GM12878 (cell line): ENCODE results near the gene IRGC. TPM values are rescaled to one million over a fixed set of nuclear protein-coding genes. Genes with fewer than 3 reads are reported as not detected.

Source experiments
- BCL3 ChIP-seq: IDR thresholded peaks from 2 replicates; pipeline ENCODE4 v1.6.1; 2011; ENCODE audit warnings: borderline replicate concordance, low read depth, mild to moderate bottlenecking, moderate library complexity, low read length; ENCODE audit not compliant: insufficient read depth, poor library complexity, severe bottlenecking
- CBFB ChIP-seq: IDR thresholded peaks from 2 replicates; pipeline ENCODE4 v1.6.1; 2016; ENCODE audit warnings: antibody characterized with exemption, low read depth
- CHD4 ChIP-seq: fragments of 200-600 bp; sonication (generic); IDR thresholded peaks from 2 replicates; pipeline ENCODE4 v1.6.1; 2016; ENCODE audit warnings: mild to moderate bottlenecking
- ESRRA ChIP-seq: IDR thresholded peaks from 2 replicates; pipeline ENCODE4 v1.6.1; 2012; ENCODE audit warnings: mild to moderate bottlenecking, low read length, improper control_type of control experiment
- MYC ChIP-seq: IDR thresholded peaks from 2 replicates; pipeline ENCODE4 v1.6.1; 2011; ENCODE audit warnings: mild to moderate bottlenecking, low read length, moderate library complexity, inconsistent platforms; ENCODE audit not compliant: insufficient read depth, insufficient replicate concordance, insufficient read length, severe bottlenecking
- NFYA ChIP-seq: IDR thresholded peaks from 2 replicates; pipeline ENCODE4 v1.6.1; 2011; ENCODE audit warnings: low read depth, mild to moderate bottlenecking, low read length, improper control_type of control experiment, borderline replicate concordance
- NR2C2 ChIP-seq: IDR thresholded peaks from 2 replicates; pipeline ENCODE4 v1.6.1; 2011; ENCODE audit warnings: borderline replicate concordance, low read depth; ENCODE audit not compliant: control insufficient read depth, insufficient read length
- RUNX3 ChIP-seq: IDR thresholded peaks from 2 replicates; pipeline ENCODE4 v1.6.1; 2012; ENCODE audit warnings: low read length, inconsistent platforms
- SREBF2 ChIP-seq: IDR thresholded peaks from 2 replicates; pipeline ENCODE4 v1.6.1; 2012; ENCODE audit warnings: mild to moderate bottlenecking, low read length
- TAF1 ChIP-seq: IDR thresholded peaks from 2 replicates; pipeline ENCODE4 v1.6.1; 2011; ENCODE audit warnings: mild to moderate bottlenecking, low read depth, low read length, borderline replicate concordance
- TBL1XR1 ChIP-seq: IDR thresholded peaks from 2 replicates; pipeline ENCODE4 v1.6.1; 2012; ENCODE audit warnings: low read depth, low read length, improper control_type of control experiment
- WRNIP1 ChIP-seq: IDR thresholded peaks from 2 replicates; pipeline ENCODE4 v1.6.1; 2011; ENCODE audit warnings: low read depth, low read length, improper control_type of control experiment, borderline replicate concordance
- ZBTB11 ChIP-seq: fragments of 450-650 bp; formaldehyde crosslinking; IDR thresholded peaks from 2 replicates; pipeline ENCODE4 v1.5.0; 2022; ENCODE audit warnings: mild to moderate bottlenecking, missing genetic modification characterization
- ZNF207 ChIP-seq: fragments of 450-650 bp; IDR thresholded peaks from 2 replicates; pipeline ENCODE4 v1.6.1; 2014; ENCODE audit warnings: antibody characterized with exemption, mild to moderate bottlenecking, borderline replicate concordance
- ZNF217 ChIP-seq: fragments of 450-650 bp; IDR thresholded peaks from 2 replicates; pipeline ENCODE4 v1.6.1; 2017; ENCODE audit warnings: antibody characterized with exemption, mild to moderate bottlenecking
- polyA plus RNA-seq, 11 experiments: library from polyadenylated mRNA; depleted of rRNA in 4 of 11; unstranded in 6 of 11; stranded (reverse) in 5 of 11; fragments of >200 nt; fragmentation: Nextera tagmentation in 4 of 11; fragmentation: Illumina TruSeq in 1 of 11; extraction: Ambion mirVana in 4 of 11; extraction: Trizol in 1 of 11; gene quantifications; 1 replicate in 1 of 11; 2 replicates in 10 of 11; pipeline versions ENCODE4 v1.2.1 to v1.2.3, GENCODE V29; 2011 to 2016; ENCODE audit warnings: inconsistent platforms in 2 of 11, missing spikeins in 2 of 11, low read depth in 1 of 11
- total RNA-seq, 4 experiments: library from RNA; depleted of rRNA in 3 of 4; stranded (reverse); fragments of >200 nt in 3 of 4; fragmentation: Illumina TruSeq in 1 of 4; extraction: Trizol in 1 of 4; gene quantifications; 2 replicates each; pipeline versions ENCODE4 v1.2.1 to v1.2.3, GENCODE V29; 2013 to 2021
- TF ChIP-seq, protein P1 (sequence below), 3 experiments: IDR thresholded peaks in 2 of 3; conservative IDR thresholded peaks in 1 of 3; 2 replicates each; pipeline ENCODE4 v1.5.1; 2011; ENCODE audit warnings: low read depth in 3 of 3, low read length in 3 of 3, mild to moderate bottlenecking in 3 of 3, control low read depth in 2 of 3, moderate library complexity in 2 of 3, inconsistent platforms in 1 of 3, mixed read lengths in 1 of 3; ENCODE audit not compliant: control insufficient read depth in 2 of 3, insufficient read depth in 1 of 3; ENCODE audit errors: extremely low read depth in 1 of 3
- TF ChIP-seq, protein P2 (sequence below): fragments of 450-650 bp; IDR thresholded peaks from 2 replicates; pipeline ENCODE4 v1.6.1; 2017; ENCODE audit warnings: mild to moderate bottlenecking, moderate library complexity

The IRGC gene
- total and polyA plus RNA-seq, 10 of the 15 experiments (the other 5 are each of a cell fraction or from before 2014, with no cell fraction given): 0.04 TPM; not detected in 9

DNA sequence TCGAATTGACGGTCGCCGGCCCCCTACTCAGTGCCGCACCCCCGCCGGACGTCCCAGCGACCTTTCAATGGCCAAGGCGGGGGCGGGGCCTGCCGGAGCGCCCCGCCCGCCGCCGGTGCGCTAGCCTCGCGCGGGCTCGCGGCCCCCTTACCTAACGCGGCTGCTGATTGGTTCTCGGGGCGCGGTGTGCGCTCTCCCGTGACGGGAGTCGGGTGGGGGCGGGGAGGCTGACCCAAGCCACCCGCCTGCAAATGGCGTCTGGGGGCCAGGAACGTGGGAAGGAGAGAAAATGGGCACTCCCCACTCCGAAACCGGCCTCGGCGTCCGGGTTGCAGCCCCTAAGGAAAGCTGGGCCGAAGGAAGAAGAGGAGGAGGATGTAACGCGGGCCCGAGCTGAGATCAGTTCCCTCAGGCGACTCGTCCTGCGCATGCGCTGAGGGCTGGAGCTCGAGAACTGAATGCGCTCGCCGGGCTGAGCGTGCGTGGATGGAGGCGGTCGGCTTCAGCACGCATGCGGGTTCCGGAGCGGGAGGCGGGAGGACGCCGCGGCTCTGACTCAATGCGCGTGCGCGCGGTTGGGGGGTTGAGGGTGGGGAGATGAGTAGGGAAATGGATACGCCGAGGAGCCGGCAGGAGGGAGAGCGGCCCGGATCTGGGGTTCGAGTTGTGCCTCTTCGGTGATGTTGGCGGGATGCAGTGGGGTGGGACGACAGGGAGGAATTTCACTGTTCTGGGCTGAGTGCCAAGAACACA is 38.8 kb downstream of the IRGC start, which contains the start of gene SMG9 (continued):
- TF ChIP-seq, protein P1, sequence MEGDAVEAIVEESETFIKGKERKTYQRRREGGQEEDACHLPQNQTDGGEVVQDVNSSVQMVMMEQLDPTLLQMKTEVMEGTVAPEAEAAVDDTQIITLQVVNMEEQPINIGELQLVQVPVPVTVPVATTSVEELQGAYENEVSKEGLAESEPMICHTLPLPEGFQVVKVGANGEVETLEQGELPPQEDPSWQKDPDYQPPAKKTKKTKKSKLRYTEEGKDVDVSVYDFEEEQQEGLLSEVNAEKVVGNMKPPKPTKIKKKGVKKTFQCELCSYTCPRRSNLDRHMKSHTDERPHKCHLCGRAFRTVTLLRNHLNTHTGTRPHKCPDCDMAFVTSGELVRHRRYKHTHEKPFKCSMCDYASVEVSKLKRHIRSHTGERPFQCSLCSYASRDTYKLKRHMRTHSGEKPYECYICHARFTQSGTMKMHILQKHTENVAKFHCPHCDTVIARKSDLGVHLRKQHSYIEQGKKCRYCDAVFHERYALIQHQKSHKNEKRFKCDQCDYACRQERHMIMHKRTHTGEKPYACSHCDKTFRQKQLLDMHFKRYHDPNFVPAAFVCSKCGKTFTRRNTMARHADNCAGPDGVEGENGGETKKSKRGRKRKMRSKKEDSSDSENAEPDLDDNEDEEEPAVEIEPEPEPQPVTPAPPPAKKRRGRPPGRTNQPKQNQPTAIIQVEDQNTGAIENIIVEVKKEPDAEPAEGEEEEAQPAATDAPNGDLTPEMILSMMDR (IDR thresholded peaks at IDR 0.05 in 2 of 3, conservative IDR thresholded peaks at IDR 0.05 in 1 of 3; ENCODE audit: control insufficient read depth in 2 of 3, extremely low read depth in 1 of 3, insufficient read depth in 1 of 3, low read depth in 3 of 3, low read length in 3 of 3): no peak
- no peak; the same call in none of the 2 replicates for TF ChIP-seq CBFB
- TF ChIP-seq RUNX3: peak; percentile 17
- TF ChIP-seq ESRRA: no peak
- no peak for TF ChIP-seq WRNIP1
- TF ChIP-seq TBL1XR1: no peak
- TF ChIP-seq NFYA: no peak
- no peak for TF ChIP-seq MYC
- TF ChIP-seq BCL3: no peak
- no peak for TF ChIP-seq NR2C2
- peak; percentile 53; the same call in 1 of the 2 replicates for TF ChIP-seq SREBF2
- TF ChIP-seq TAF1: peak; percentile 76
- peak; percentile 90; the same call in 1 of the 2 replicates for TF ChIP-seq ZNF207
- no peak for TF ChIP-seq CHD4
- 0 out of 2 replicates have a peak, but pooled peaks have one; percentile 24 for TF ChIP-seq ZNF217
- TF ChIP-seq, protein P2, sequence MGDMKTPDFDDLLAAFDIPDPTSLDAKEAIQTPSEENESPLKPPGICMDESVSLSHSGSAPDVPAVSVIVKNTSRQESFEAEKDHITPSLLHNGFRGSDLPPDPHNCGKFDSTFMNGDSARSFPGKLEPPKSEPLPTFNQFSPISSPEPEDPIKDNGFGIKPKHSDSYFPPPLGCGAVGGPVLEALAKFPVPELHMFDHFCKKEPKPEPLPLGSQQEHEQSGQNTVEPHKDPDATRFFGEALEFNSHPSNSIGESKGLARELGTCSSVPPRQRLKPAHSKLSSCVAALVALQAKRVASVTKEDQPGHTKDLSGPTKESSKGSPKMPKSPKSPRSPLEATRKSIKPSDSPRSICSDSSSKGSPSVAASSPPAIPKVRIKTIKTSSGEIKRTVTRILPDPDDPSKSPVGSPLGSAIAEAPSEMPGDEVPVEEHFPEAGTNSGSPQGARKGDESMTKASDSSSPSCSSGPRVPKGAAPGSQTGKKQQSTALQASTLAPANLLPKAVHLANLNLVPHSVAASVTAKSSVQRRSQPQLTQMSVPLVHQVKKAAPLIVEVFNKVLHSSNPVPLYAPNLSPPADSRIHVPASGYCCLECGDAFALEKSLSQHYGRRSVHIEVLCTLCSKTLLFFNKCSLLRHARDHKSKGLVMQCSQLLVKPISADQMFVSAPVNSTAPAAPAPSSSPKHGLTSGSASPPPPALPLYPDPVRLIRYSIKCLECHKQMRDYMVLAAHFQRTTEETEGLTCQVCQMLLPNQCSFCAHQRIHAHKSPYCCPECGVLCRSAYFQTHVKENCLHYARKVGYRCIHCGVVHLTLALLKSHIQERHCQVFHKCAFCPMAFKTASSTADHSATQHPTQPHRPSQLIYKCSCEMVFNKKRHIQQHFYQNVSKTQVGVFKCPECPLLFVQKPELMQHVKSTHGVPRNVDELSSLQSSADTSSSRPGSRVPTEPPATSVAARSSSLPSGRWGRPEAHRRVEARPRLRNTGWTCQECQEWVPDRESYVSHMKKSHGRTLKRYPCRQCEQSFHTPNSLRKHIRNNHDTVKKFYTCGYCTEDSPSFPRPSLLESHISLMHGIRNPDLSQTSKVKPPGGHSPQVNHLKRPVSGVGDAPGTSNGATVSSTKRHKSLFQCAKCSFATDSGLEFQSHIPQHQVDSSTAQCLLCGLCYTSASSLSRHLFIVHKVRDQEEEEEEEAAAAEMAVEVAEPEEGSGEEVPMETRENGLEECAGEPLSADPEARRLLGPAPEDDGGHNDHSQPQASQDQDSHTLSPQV: no peak
- no peak for TF ChIP-seq ZBTB11 (CRISPR knock-in tag)
